Activated B cell treated with CpG ODN at 0.5 μM for 24 hours (primary cell): ENCODE data around the gene DYRK1A. TPM values are rescaled to one million over a fixed set of nuclear protein-coding genes. Genes with fewer than 3 reads are reported as not detected.

Source experiments
- ATAC-seq: fragments of 200-7000 bp; cut with Tn5 transposase; one replicate; pipeline ENCODE4 v1.10.0; 2021; ENCODE audit warnings: low read depth, mild to moderate bottlenecking, moderate library complexity
- CTCF ChIA-PET: fragments of 350-600 bp; sonication (Branson Sonifier 250); formaldehyde crosslinking; loops from one replicate; lab custom pipeline; 2021; ENCODE audit warnings: antibody characterized with exemption; lab: Charles Lee
- POLR2A ChIA-PET: fragments of 350-600 bp; sonication (Branson Sonifier 250); formaldehyde crosslinking; loops from one replicate; lab custom pipeline; 2021; ENCODE audit warnings: antibody characterized with exemption; lab: Charles Lee
- DNase-seq: peaks from one replicate; pipeline ENCODE4 v3.0.0; 2022
- H3K27ac Mint-ChIP-seq: one replicate; pipeline ENCODE4 v1.8.0; 2020; ENCODE audit warnings: mixed read lengths
- H3K27me3 Mint-ChIP-seq: one replicate; pipeline ENCODE4 v1.8.0; 2021; ENCODE audit warnings: mixed read lengths
- H3K36me3 Mint-ChIP-seq: one replicate; pipeline ENCODE4 v1.8.0; 2021; ENCODE audit warnings: low read depth, mixed read lengths
- H3K4me1 Mint-ChIP-seq: one replicate; pipeline ENCODE4 v1.8.0; 2021; ENCODE audit warnings: mixed read lengths
- H3K4me3 Mint-ChIP-seq: one replicate; pipeline ENCODE4 v1.8.0; 2020; ENCODE audit warnings: mild to moderate bottlenecking, mixed read lengths
- H3K9me3 Mint-ChIP-seq: one replicate; pipeline ENCODE4 v1.8.0; 2020; ENCODE audit warnings: mixed read lengths
- intact Hi-C: fragments of 100-400 bp; cut with micrococcal nuclease; formaldehyde crosslinking; loops from one replicate; pipeline ENCODE4 v1.15.1; 2024
- total RNA-seq: library from RNA; stranded (reverse); gene quantifications from 2 replicates; pipeline ENCODE4 v1.2.3, GENCODE V29; 2022
- TF ChIP-seq, protein P1 (sequence below): fragments of 200-600 bp; IDR thresholded peaks from one replicate; pipeline ENCODE4 v1.8.0; 2022; ENCODE audit warnings: antibody characterized with exemption, mild to moderate bottlenecking

Gene DYRK1A
- total RNA-seq, 1 donor from 2014 or later: 99.9 TPM

GRCh38 chr21:37568415-37568814 lies 201.8 kb downstream of the DYRK1A start:
- Mint-ChIP-seq H3K9me3 (no peaks in the 10 kb centered on the region), H3K4me1 (peaks cover 12% of the 10 kb centered on the region), H3K36me3 (peaks cover 3% of the 10 kb centered on the region), H3K4me3 (no peak overlapping the region), H3K27me3 (peaks cover 16% of the 10 kb centered on the region), H3K27ac (no peak overlapping the region)
- ATAC-seq (no peak), DNase-seq (no peak)
- intact Hi-C loops: no loop called here
- POLR2A ChIA-PET: interaction anchor here (0.7 kb wide), 1 partner anchor 579 kb away, joined by 3 read pairs; no protein-coding TSS in a partner anchor
- TF ChIP-seq, protein P1, sequence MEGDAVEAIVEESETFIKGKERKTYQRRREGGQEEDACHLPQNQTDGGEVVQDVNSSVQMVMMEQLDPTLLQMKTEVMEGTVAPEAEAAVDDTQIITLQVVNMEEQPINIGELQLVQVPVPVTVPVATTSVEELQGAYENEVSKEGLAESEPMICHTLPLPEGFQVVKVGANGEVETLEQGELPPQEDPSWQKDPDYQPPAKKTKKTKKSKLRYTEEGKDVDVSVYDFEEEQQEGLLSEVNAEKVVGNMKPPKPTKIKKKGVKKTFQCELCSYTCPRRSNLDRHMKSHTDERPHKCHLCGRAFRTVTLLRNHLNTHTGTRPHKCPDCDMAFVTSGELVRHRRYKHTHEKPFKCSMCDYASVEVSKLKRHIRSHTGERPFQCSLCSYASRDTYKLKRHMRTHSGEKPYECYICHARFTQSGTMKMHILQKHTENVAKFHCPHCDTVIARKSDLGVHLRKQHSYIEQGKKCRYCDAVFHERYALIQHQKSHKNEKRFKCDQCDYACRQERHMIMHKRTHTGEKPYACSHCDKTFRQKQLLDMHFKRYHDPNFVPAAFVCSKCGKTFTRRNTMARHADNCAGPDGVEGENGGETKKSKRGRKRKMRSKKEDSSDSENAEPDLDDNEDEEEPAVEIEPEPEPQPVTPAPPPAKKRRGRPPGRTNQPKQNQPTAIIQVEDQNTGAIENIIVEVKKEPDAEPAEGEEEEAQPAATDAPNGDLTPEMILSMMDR: no peak
- CTCF ChIA-PET: no interaction called here

DNA sequence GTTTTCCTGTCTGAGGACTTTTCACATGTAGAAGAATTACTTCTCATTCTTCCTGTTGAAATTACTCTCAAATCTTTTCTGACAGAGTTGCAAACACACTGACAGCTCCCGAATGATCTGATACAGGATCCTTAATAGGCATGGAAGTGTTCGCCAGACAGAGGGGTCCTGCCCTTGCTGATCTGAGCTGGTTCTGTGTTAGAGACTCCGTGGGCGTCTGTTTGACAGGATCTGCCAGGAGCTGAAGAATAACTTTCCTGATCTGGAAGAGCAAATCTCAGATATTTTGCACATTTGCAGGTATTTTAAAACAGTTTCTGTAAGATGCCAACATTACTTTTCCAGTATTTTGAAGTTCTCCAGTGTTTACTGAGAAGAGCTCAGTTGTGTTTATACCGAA lies 202.3 kb downstream of the DYRK1A start:
- ATAC-seq: no peak
- Mint-ChIP-seq H3K36me3 (peaks cover 3% of the 10 kb centered on the region), H3K27me3 (peaks cover 16% of the 10 kb centered on the region), H3K4me1 (peaks cover 12% of the 10 kb centered on the region), H3K9me3 (no peaks in the 10 kb centered on the region), H3K27ac (no peak overlapping the region), H3K4me3 (no peak overlapping the region)
- TF ChIP-seq, protein P1: no peak
- DNase-seq: no peak
- intact Hi-C loops: no loop called here
- ChIA-PET CTCF (no interaction called here), POLR2A (no interaction called here)

- Mint-ChIP-seq H3K36me3 (no peaks in the 10 kb centered on the region), H3K9me3 (no peaks in the 10 kb centered on the region), H3K27ac (no peak overlapping the region), H3K27me3 (peaks cover 19% of the 10 kb centered on the region), H3K4me1 (no peaks in the 10 kb centered on the region), H3K4me3 (no peak overlapping the region)
- POLR2A ChIA-PET: no interaction called here
- ATAC-seq (no peak), DNase-seq (no peak)
- CTCF ChIA-PET: no interaction called here
- intact Hi-C loops: no loop called here
- TF ChIP-seq, protein P1: no peak
Observed at GRCh38 chr21:37571442-37571841, 204.9 kb downstream of the DYRK1A start.

DNA sequence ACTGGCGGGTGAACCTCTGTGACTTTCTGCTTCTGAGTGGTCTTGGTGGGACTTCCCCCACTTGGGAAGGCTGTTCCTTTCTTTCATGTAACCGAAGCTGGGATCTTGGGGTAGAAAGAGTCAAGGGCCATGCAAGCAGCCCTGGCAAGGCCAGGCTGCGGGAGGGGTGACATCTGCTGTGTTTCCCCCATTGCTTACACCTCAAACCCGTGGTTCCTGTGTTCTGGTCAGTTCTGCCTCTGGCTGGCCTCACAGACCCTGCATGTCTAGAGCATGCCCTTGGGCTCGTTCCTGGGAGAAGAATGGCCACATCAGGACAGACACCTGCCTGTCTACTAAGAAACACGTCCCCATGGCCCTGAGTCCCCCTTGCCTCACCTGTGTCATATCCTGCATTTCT lies 207.7 kb downstream of the DYRK1A start:
- Mint-ChIP-seq H3K4me1 (no peaks in the 10 kb centered on the region), H3K9me3 (peaks cover 12% of the 10 kb centered on the region), H3K27ac (no peak overlapping the region), H3K36me3 (no peaks in the 10 kb centered on the region), H3K4me3 (no peak overlapping the region), H3K27me3 (peaks cover 18% of the 10 kb centered on the region)
- TF ChIP-seq, protein P1: no peak
- POLR2A ChIA-PET: interaction anchor here (1.0 kb wide), 1 partner anchor 10 kb away, joined by 4 read pairs; no protein-coding TSS in a partner anchor
- intact Hi-C loops: no loop called here
- ATAC-seq (no peak), DNase-seq (no peak)
- CTCF ChIA-PET: no interaction called here

- CTCF ChIA-PET: no interaction called here
- H3K4me1 Mint-ChIP-seq: no peaks in the 10 kb centered on the region
- intact Hi-C loops: no loop called here
- POLR2A ChIA-PET: interaction anchor here (1.0 kb wide), 1 partner anchor 11 kb away, joined by 4 read pairs; no protein-coding TSS in a partner anchor
- DNase-seq (no peak), ATAC-seq (no peak)
- no peak overlapping the region for H3K27ac Mint-ChIP-seq
- no peak overlapping the region for H3K4me3 Mint-ChIP-seq
- H3K9me3 Mint-ChIP-seq: peaks cover 15% of the 10 kb centered on the region
- TF ChIP-seq, protein P1: no peak
- H3K36me3 Mint-ChIP-seq: no peaks in the 10 kb centered on the region
- peaks cover 20% of the 10 kb centered on the region for H3K27me3 Mint-ChIP-seq
Observed at GRCh38 chr21:37574751-37575150, 208.2 kb downstream of the DYRK1A start.
